H1 (cell line): Measurements from ENCODE around the gene SERPINB12. TPM values are rescaled to one million over a fixed set of nuclear protein-coding genes. Genes with fewer than 3 reads are reported as not detected.

Experiments
- BRCA1 ChIP-seq: IDR thresholded peaks from 2 replicates; pipeline ENCODE4 v1.6.1; 2012; ENCODE audit warnings: low read depth, low read length, improper control_type of control experiment
- CBX8 ChIP-seq: fragments of 300-800, 300-1000 bp; sonication (generic); IDR thresholded peaks from 2 replicates; pipeline ENCODE4 v1.7.1; 2016; ENCODE audit warnings: low read depth, low read length, borderline replicate concordance
- EP300 ChIP-seq, 2 experiments: IDR thresholded peaks; 1 replicate in 1 of 2; 2 replicates in 1 of 2; pipeline ENCODE4 v1.6.1; 2011 to 2012; ENCODE audit warnings: low read depth in 2 of 2, low read length in 2 of 2, mild to moderate bottlenecking in 2 of 2, borderline replicate concordance in 1 of 2, inconsistent platforms in 1 of 2, moderate library complexity in 1 of 2
- KDM4A ChIP-seq: IDR thresholded peaks from one replicate; pipeline ENCODE4 v1.7.1; 2012; ENCODE audit warnings: low read depth, mild to moderate bottlenecking, moderate library complexity, low read length, inconsistent platforms; ENCODE audit not compliant: severe bottlenecking
- MAFK ChIP-seq: IDR thresholded peaks from 2 replicates; pipeline ENCODE4 v1.6.1; 2012; ENCODE audit warnings: low read depth, mild to moderate bottlenecking, improper control_type of control experiment, low read length
- POLR2A ChIP-seq, 2 experiments: IDR thresholded peaks; 1 replicate in 1 of 2; 2 replicates in 1 of 2; pipeline ENCODE4 v1.6.1; 2011; ENCODE audit warnings: low read depth in 2 of 2, low read length in 2 of 2, mild to moderate bottlenecking in 2 of 2; ENCODE audit errors: control extremely low read depth in 1 of 2
- RAD21 ChIP-seq, 2 experiments: IDR thresholded peaks in 1 of 2; conservative IDR thresholded peaks in 1 of 2; 2 replicates each; pipeline ENCODE4 v1.6.1; 2011; ENCODE audit warnings: low read depth in 2 of 2, low read length in 2 of 2, improper control_type of control experiment in 1 of 2, inconsistent platforms in 1 of 2, mild to moderate bottlenecking in 1 of 2, moderate library complexity in 1 of 2
- RNF2 ChIP-seq: fragments of 200-900, 300-1000 bp; sonication (generic); IDR thresholded peaks from 2 replicates; pipeline ENCODE4 v1.7.1; 2016; ENCODE audit warnings: borderline replicate concordance, low read depth, mild to moderate bottlenecking, antibody characterized with exemption, low read length; ENCODE audit not compliant: poor library complexity, severe bottlenecking; ENCODE audit errors: missing control alignments
- TCF12 ChIP-seq: IDR thresholded peaks from 2 replicates; pipeline ENCODE4 v1.6.1; 2011; ENCODE audit warnings: low read depth, mild to moderate bottlenecking, low read length
- polyA plus RNA-seq, 7 experiments: library from polyadenylated mRNA; depleted of rRNA in 3 of 7; stranded (reverse) in 5 of 7; unstranded in 2 of 7; fragments of >200 nt in 5 of 7; fragments of 200-250 nt in 2 of 7; gene quantifications; 1 replicate in 5 of 7; 2 replicates in 1 of 7; 4 replicates in 1 of 7; pipeline versions ENCODE4 v1.2.1 to v1.2.3, GENCODE V29; 2011 to 2013; ENCODE audit warnings: missing spikeins in 2 of 7, mixed read lengths in 2 of 7
- total RNA-seq: library from RNA; stranded (reverse); fragmentation: NEBNext Ultra II Directional; extraction: Animal tissue kit (Norgen Biotek cat#: 25700); gene quantifications from 2 replicates; pipeline ENCODE4 v1.2.1, GENCODE V29; 2021

The SERPINB12 gene
- total and polyA plus RNA-seq, 2 of the 8 experiments (the other 6 are each of a cell fraction or from before 2014, with no cell fraction given), result not detected

DNA sequence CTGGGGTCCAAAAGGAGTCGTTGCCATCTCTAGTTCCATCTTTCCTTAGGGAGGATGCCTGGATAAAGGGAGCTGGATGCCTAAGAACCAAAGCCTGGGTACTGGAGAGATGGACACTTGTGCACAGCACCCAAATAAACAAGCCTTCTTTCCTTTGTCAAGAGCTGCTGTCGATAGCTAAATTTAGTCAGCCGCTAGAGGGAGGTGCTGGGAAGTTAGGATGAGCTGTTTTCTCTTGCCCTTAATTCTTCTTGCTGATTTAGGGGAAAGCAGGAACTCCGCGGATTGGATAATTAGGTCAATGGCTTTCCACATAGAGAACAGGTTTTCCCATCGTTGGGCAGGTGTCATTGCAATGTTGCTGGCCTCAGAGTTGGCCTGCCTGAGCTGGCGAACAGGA lies 30.9 kb upstream of the SERPINB12 start (continued):
- no peak for TF ChIP-seq RNF2
- TF ChIP-seq CBX8, result no peak
- TF ChIP-seq RAD21 (IDR thresholded peaks at IDR 0.05 in 1 of 2, conservative IDR thresholded peaks at IDR 0.05 in 1 of 2; ENCODE audit: low read depth in 2 of 2, low read length in 2 of 2), result peak; percentile 48 to 63
- peak; percentile 20; the same call in 1 of the 2 replicates for TF ChIP-seq MAFK
- TF ChIP-seq EP300 (IDR thresholded peaks at IDR 0.05; ENCODE audit: borderline replicate concordance in 1 of 2, low read depth in 2 of 2, low read length in 2 of 2), result no peak
- TF ChIP-seq POLR2A (IDR thresholded peaks at IDR 0.05; ENCODE audit: control extremely low read depth in 1 of 2, low read depth in 2 of 2, low read length in 2 of 2), result no peak
- TF ChIP-seq BRCA1, result no peak
- TF ChIP-seq KDM4A, result no peak
- no peak for TF ChIP-seq TCF12
